Activated CD4-positive, alpha-beta T cell treated with anti-CD3 and anti-CD28 coated beads, Interleukin-2, amount 10 ng/mL, durations not matched to agents 7 days and 5 days (primary cell): ENCODE data around the gene SYNPO2L. TPM values are rescaled to one million over a fixed set of nuclear protein-coding genes. Genes with fewer than 3 reads are reported as not detected.
"Not testable (repeated sequence)": the region's sequence is repeated elsewhere in the genome, so short reads cannot be mapped to it uniquely, and the experiment has no call there.

ENCODE experiments used
- CTCF ChIA-PET: fragments of 350-600 bp; sonication (Branson Sonifier 250); formaldehyde crosslinking; loops from one replicate; lab custom pipeline; 2021; ENCODE audit warnings: antibody characterized with exemption; lab: Charles Lee
- POLR2A ChIA-PET: fragments of 350-600 bp; sonication (Branson Sonifier 250); formaldehyde crosslinking; loops from one replicate; lab custom pipeline; 2021; ENCODE audit warnings: antibody characterized with exemption; lab: Charles Lee
- DNase-seq: peaks from one replicate; pipeline ENCODE4 v3.0.0-alpha.2; 2020
- H3K27ac Mint-ChIP-seq: one replicate; pipeline ENCODE4 v1.8.0; 2021; ENCODE audit warnings: mild to moderate bottlenecking, moderate library complexity, mixed read lengths
- H3K27me3 Mint-ChIP-seq: one replicate; pipeline ENCODE4 v1.8.0; 2021; ENCODE audit warnings: mixed read lengths
- H3K36me3 Mint-ChIP-seq: one replicate; pipeline ENCODE4 v1.8.0; 2021; ENCODE audit warnings: low read depth, mixed read lengths
- H3K4me1 Mint-ChIP-seq: one replicate; pipeline ENCODE4 v1.8.0; 2021; ENCODE audit warnings: mixed read lengths
- H3K4me3 Mint-ChIP-seq: one replicate; pipeline ENCODE4 v1.8.0; 2021; ENCODE audit warnings: mild to moderate bottlenecking, moderate library complexity, mixed read lengths
- H3K9me3 Mint-ChIP-seq: one replicate; pipeline ENCODE4 v1.8.0; 2021; ENCODE audit warnings: mixed read lengths
- total RNA-seq, 2 experiments: library from RNA; stranded (reverse); gene quantifications; one replicate each; pipeline ENCODE4 v1.2.3, GENCODE V29; 2021

SYNPO2L gene
- total RNA-seq, 2 experiments from 2014 or later, result not detected

DNA sequence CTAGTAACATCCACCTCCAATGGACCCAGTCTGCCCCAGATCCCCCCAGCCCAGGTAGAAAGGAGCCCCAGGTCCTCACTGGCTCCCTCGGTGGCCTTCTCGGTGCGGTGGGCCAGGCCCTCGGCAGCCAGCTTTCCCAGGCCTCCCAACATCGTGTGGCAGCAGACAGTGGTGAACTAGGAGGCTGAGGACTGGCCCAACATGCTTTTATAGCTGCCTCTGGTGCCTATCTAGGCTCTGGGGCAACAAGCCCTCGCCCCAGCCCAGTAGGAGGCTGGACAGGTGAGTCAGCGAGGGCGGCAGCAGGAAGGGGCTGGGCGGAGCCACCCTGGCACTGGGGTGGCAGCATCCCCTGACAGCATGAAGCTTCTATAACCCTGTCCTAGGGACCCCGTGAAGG, 7.8 kb upstream of the SYNPO2L start:
- DNase-seq, H3K9me3 Mint-ChIP-seq, H3K4me1 Mint-ChIP-seq, H3K36me3 Mint-ChIP-seq, POLR2A ChIA-PET, CTCF ChIA-PET, H3K4me3 Mint-ChIP-seq, H3K27ac Mint-ChIP-seq, H3K27me3 Mint-ChIP-seq: not testable (repeated sequence)

DNA sequence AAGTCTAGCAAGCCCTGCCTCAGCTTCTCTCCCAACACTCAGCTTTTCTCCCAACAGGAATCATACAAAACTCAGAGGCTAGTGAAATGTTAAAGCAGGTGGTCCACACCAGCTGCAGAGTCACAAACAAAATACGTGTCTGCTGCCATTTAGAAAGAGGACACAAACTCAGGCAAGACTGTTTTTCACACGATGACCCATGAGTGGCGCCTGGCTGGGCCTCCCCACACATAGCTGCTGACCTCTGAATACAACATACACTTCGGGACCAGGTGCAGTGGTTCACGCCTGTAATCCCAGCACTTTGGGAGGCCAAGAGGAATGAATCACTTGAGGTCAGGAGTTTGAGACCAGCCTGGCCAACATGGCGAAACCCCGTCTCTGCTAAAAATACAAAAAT, 6.9 kb upstream of the SYNPO2L start:
- H3K36me3 Mint-ChIP-seq, H3K27ac Mint-ChIP-seq, H3K27me3 Mint-ChIP-seq, CTCF ChIA-PET, H3K9me3 Mint-ChIP-seq, H3K4me1 Mint-ChIP-seq, H3K4me3 Mint-ChIP-seq, POLR2A ChIA-PET, DNase-seq: not testable (repeated sequence)

DNA sequence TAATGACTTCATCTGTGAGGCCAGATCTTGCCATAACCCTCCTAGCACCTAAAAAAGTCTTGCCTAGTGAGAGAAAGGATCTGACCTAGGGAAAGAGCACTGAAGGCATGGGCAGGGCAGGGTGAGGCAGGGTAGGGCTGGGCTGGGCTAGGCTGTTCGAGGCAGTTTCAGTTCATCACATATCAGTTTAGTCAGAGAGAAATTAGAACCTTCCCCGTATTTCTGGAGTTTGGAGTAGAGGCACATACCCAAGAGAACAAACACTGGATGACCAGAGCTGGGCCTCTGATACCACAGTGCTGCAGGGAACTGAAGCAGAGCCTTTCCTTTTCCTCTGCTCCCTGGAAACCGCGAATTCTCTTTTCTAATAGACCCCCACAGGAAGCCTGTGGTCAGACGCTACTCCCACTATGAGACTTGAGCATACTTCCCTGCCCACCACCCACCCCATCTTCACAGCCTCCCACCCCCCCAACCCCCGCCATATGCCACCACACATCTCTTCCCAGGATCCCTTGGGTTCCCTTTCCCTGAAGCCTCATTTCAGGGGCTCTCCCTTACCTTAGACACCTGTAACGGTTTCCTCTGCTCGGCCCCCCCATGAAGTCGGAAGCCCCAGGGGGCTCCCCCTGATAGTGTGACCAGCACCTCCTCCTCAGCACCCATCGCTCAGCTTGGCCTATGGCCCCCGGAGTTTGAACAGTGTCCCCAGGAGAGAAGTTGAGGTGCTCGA, 406 bp downstream of the SYNPO2L start:
- no peaks in the 10 kb centered on the region for H3K9me3 Mint-ChIP-seq
- DNase-seq, result no peak
- no peaks in the 10 kb centered on the region for H3K36me3 Mint-ChIP-seq
- no peak overlapping the region for H3K27ac Mint-ChIP-seq
- H3K4me3 Mint-ChIP-seq, result no peak overlapping the region
- no peaks in the 10 kb centered on the region for H3K4me1 Mint-ChIP-seq
- ChIA-PET POLR2A (no interaction called here), CTCF (no interaction called here)
- no peaks in the 10 kb centered on the region for H3K27me3 Mint-ChIP-seq

DNA sequence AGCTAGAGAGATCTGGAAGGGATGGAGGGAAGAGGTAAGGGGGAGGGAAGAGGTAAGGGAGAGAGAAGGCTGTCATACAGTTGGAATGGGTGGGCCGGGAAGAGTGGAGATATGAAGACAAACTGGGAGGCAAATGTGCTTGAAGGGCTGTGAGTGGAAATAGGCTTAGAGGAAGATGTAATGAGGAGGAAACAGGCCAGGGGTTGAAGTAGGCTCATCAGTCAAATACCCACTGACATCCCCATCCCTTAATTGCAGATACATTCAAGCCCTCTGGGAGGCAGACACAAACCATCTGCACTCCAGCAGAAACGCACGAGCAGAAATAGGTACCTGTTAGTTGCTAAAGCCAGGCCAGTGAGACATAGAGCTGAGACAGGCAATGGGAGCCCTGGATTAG, 2.1 kb downstream of the SYNPO2L start:
- DNase-seq, result no peak
- Mint-ChIP-seq H3K4me3 (no peak overlapping the region), H3K27me3 (no peaks in the 10 kb centered on the region), H3K4me1 (peaks cover under 1% of the 10 kb centered on the region), H3K27ac (no peak overlapping the region), H3K9me3 (no peaks in the 10 kb centered on the region), H3K36me3 (no peaks in the 10 kb centered on the region)
- ChIA-PET CTCF (interaction anchor here (1.9 kb wide), 1 partner anchor 10 kb away, joined by 5 read pairs; no protein-coding TSS in a partner anchor), POLR2A (no interaction called here)

DNA sequence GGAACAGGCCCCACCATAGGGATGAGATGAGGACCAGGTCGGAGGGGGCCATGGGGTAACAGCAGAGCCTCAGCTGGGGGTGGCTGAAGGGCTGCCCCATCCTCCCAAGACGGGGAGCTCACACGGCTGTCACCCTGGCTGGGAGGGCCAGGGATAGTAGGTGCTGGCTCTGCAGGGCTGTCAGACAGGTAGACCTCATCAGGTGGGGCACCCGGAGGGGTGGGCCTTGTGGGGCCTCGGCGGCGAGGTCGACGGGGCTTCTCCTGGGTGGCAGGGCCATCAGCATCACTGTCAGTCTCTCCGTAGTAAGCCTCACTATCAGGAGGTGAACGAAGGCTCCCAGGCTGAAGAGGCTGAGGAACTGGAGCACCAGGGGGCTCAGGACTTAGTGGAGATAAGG, 2.6 kb downstream of the SYNPO2L start:
- Mint-ChIP-seq H3K4me1 (peaks cover 2% of the 10 kb centered on the region), H3K4me3 (no peak overlapping the region), H3K27me3 (no peaks in the 10 kb centered on the region), H3K9me3 (no peaks in the 10 kb centered on the region), H3K36me3 (no peaks in the 10 kb centered on the region), H3K27ac (no peak overlapping the region)
- CTCF ChIA-PET, result interaction anchor here (1.9 kb wide), 1 partner anchor 9 kb away, joined by 5 read pairs; no protein-coding TSS in a partner anchor
- POLR2A ChIA-PET, result no interaction called here
- no peak for DNase-seq

DNA sequence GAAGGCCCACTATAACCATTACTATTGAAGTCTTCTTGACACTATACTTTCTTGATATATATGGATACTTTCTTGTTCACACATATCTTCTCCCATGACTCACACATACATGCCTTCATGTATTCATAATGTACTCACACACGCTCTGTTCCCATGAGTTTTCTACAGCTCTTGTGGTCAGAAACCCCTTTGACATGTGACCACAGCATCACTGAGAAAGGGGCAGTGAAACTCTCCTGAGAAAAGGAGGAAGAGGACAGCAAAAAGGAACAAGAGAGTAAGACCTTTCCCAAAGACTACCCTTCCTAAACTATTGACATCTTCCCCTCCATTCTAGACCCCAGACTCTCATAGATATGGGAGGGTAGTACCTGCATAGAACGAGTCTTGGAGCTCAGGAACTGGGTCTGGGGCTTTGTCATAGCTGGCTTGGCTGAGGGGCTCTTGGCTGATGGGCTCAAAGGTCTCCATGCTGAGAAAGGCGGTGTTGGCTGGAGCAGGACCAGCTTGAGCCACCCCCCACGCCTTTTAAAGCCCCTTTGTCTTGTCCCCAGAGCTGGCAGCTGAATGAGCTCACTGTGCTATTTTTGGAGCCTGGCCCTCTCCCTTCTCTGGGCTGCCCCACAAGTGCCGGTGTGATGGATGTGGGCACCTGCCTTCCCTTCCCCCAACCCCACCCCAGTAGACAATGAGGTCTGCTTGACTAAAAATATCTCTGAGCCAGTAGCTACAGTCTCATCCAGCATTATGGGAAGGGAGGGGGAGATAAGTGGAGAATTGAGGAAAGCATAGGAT, 5.1 kb downstream of the SYNPO2L start:
- POLR2A ChIA-PET, result no interaction called here
- peaks cover 4% of the 10 kb centered on the region for H3K4me1 Mint-ChIP-seq
- H3K4me3 Mint-ChIP-seq, result no peak overlapping the region
- H3K27ac Mint-ChIP-seq, result no peak overlapping the region
- peaks cover 3% of the 10 kb centered on the region for H3K27me3 Mint-ChIP-seq
- CTCF ChIA-PET, result interaction anchor here (0.5 to 1.4 kb wide), 3 partner anchors 17 to 124 kb away, joined by 3 to 4 read pairs (median 3); no protein-coding TSS in a partner anchor
- H3K36me3 Mint-ChIP-seq, result no peaks in the 10 kb centered on the region
- no peak for DNase-seq
- H3K9me3 Mint-ChIP-seq, result no peaks in the 10 kb centered on the region

DNA sequence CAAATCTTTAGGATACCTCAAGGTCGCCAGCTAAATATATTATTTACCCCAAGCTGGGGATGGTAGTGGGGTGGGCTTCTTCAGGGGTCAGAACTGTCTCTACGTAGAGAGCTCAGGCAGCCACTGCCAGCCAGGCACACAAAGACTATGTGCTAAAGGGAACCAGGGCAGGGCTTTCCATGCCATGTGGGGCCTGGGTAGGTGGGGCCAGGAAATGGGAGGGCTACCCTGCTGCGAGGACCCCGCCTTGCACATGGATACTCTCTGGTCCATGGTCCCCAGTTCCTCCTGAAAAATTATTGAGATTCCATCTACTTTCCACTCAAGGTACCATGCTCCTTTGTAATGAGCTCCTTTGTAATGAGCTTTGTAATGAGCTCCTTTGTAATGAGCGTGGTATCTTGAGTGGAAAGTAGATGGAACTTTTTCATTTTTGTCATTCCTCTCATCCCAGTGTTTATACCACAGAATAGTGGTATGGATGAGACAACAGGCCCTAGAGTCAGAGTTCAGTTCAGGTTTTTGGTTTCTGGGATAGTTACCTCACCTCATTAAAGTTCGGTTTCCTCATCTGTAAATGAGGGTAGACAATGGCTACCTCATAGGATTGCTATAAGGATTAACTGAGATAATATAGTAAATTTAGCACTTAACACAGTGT, 5.8 kb downstream of the SYNPO2L start:
- no peak for DNase-seq
- H3K4me1 Mint-ChIP-seq, result peaks cover 8% of the 10 kb centered on the region
- no peak overlapping the region for H3K27ac Mint-ChIP-seq
- no peaks in the 10 kb centered on the region for H3K36me3 Mint-ChIP-seq
- peaks cover 3% of the 10 kb centered on the region for H3K27me3 Mint-ChIP-seq
- H3K4me3 Mint-ChIP-seq, result no peak overlapping the region
- CTCF ChIA-PET, result interaction anchor here (1.4 kb wide), 1 partner anchor 19 kb away, joined by 4 read pairs; no protein-coding TSS in a partner anchor
- H3K9me3 Mint-ChIP-seq, result no peaks in the 10 kb centered on the region
- POLR2A ChIA-PET, result no interaction called here

DNA sequence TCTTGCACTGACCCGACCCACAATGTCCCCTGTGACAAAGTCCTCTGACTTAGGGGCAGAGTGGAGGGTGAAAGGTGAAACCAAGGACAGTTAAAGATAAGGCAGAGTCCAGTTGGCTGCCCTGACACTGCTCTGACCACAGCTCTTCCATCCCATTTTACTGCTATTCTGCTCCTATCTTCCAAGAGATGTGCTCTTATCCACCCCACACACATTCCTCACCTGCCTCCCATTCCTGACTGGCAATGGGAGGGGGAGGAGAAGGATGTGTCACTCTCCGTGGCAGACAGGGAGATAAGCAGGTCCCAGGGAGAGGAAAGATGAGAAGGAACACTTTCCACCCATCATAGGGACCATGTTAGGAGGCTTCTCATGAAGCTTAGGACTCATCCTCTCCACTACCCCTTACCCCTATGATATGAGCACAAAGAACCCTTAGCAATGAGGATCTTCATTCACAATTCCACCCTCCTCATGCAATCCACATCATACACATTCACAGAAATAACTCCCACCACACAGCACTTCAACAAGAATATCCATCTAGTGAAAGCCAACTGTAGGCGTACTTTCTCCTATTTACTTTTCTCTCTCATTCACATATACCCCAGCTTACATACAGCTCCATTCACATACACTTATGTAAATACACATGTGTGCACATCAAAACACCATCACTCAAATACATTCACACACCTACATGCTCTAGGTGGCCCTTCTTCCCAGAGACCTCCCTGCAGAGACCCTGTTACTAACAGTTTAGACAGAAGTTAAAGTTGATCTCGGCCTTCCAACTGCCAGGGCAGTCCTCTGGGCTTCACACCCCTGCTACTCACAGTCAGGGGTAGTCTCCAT, 6.6 kb downstream of the SYNPO2L start:
- ChIA-PET POLR2A (no interaction called here), CTCF (interaction anchor here (0.9 to 1.8 kb wide), 4 partner anchors 9 to 379 kb away, joined by 3 to 11 read pairs (median 4); no protein-coding TSS in a partner anchor)
- H3K4me1 Mint-ChIP-seq, result peaks cover 13% of the 10 kb centered on the region
- DNase-seq, result no peak
- H3K4me3 Mint-ChIP-seq, result no peak overlapping the region
- peak overlapping the region; percentile 27 for H3K27ac Mint-ChIP-seq
- H3K9me3 Mint-ChIP-seq, result no peaks in the 10 kb centered on the region
- peaks cover 3% of the 10 kb centered on the region for H3K27me3 Mint-ChIP-seq
- no peaks in the 10 kb centered on the region for H3K36me3 Mint-ChIP-seq

DNA sequence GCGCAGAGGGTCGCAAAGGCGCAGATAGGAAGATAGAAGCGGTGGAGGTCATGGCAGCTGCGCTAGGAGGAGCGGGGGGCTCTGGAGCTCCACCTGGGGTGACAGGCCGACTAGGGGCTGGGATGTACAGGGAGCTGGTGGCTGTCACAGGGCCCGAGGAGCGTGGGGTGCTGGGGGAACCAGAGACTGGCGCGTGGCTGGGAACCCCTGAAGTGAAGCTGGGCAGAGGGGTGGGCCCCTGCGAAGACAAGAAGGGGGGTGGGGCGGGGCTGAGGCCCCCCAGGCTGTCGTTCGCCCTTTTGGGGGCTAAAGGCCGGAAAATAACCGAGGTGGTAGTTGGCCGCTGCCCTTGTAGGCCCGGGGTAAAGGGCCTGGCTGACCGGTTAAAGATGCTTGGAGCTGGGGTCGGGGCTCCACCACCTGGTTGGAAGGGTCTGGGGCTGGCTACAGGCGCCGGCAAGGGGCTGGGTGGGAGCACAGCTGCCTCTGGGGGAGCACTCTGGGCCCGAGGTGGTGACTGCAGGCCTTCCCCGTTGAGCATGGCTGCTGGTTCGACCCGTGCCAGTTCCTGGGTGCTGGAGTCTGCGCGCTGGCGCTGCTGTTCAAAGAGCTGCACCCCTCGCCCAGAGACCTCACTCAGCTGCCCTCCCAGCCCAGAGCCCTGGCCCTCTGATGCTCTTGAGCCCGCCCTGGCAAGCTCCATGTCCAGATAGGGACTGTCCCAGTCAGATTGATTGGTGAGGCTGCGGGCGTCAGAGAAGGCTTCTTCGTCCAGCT, 7.8 kb downstream of the SYNPO2L start:
- no peak overlapping the region for H3K27ac Mint-ChIP-seq
- H3K4me1 Mint-ChIP-seq, result peaks cover 22% of the 10 kb centered on the region

DNA sequence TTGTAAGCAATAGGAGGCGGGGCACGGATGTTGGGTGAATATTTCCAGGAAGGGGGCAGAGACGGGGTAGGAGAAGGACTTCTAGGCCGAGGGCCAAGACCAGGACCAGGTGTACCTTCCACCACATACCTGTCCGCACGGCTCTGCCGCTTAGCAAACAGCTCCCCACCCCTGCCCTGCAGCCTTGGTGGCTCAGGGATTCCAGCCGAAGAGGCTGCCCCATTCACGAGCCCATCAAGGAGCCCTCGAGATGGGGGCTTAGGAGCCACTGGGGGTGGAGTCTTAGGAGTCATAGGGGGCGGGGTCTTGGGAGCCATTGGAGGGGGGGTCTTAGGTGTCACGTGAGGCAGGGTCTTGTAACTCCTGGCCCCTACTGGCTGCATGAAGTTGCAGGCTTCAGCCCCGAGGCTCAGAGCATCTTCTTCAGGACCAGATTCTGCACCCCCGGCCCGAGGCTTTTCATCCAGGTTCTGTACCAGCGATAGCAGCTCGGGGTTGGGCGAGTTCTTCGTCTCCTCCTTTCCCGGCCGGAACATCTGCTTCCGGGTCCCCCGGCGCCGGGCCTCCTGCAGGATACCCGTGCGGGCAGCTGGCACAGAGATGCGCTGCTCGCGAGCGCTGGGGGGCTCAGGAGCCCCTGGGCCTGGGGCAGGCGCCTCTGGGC, 8.5 kb downstream of the SYNPO2L start:
- Mint-ChIP-seq H3K9me3 (no peaks in the 10 kb centered on the region), H3K36me3 (no peaks in the 10 kb centered on the region), H3K4me3 (peak overlapping the region; percentile 57), H3K27me3 (peaks cover 3% of the 10 kb centered on the region), H3K4me1 (peaks cover 22% of the 10 kb centered on the region), H3K27ac (no peak overlapping the region)
- POLR2A ChIA-PET, result interaction anchor here (0.6 kb wide), 1 partner anchor 1366 kb away, joined by 3 read pairs; no protein-coding TSS in a partner anchor
- CTCF ChIA-PET, result interaction anchor here (0.6 to 1.5 kb wide), 3 partner anchors 11 to 988 kb away, joined by 3 read pairs; no protein-coding TSS in a partner anchor
- DNase-seq, result peak; percentile 21

More for the DNA sequence above, 7.8 kb downstream of the SYNPO2L start:
- POLR2A ChIA-PET, result no interaction called here
- Mint-ChIP-seq H3K9me3 (no peaks in the 10 kb centered on the region), H3K36me3 (no peaks in the 10 kb centered on the region), H3K27me3 (peaks cover 3% of the 10 kb centered on the region), H3K4me3 (peak overlapping the region; percentile 57)
- CTCF ChIA-PET, result interaction anchor here (0.6 to 1.8 kb wide), 6 partner anchors 10 to 988 kb away, joined by 3 to 11 read pairs (median 3); no protein-coding TSS in a partner anchor
- no peak for DNase-seq

DNA sequence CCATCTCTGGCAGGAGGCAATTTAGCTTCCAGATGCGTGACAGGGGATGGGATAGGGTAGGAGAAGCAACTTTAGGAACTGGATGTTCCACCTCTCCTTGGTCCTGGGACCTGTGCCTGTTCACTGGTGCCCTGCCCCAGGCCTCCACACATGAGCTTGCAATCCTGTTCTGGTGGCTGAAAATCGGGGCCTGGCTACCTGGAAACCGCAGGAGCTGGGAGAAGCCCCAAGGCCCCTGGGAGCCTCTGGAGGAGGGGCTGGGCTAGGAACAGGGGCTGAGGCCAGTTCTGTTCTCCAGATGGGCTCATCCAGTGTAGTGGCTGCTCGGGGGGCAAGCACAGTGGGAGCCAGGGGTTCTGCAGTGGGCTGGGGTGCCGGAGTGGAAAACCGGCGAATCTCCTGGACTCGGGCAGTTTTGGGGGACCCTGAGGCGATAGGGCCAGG, 9.2 kb downstream of the SYNPO2L start:
- peaks cover 3% of the 10 kb centered on the region for H3K27me3 Mint-ChIP-seq
- ChIA-PET POLR2A (no interaction called here), CTCF (no interaction called here)
- no peaks in the 10 kb centered on the region for H3K36me3 Mint-ChIP-seq
- DNase-seq, result no peak
- H3K9me3 Mint-ChIP-seq, result no peaks in the 10 kb centered on the region
- no peak overlapping the region for H3K4me3 Mint-ChIP-seq
- H3K4me1 Mint-ChIP-seq, result peaks cover 22% of the 10 kb centered on the region
- H3K27ac Mint-ChIP-seq, result no peak overlapping the region
